Mucosa of rectum (tissue), 2 donors: Measurements from ENCODE around the gene MAPK12.

Experiments
- H3K27ac ChIP-seq, 2 donors: one replicate each; pipeline ENCODE4 v1.7.0; 2013; ENCODE audit warnings: inconsistent platforms in 2 of 2, low read depth in 2 of 2, low read length in 2 of 2
- H3K27me3 ChIP-seq, 2 donors: one replicate each; pipeline ENCODE4 v1.7.0; 2013; ENCODE audit warnings: low read length in 2 of 2; ENCODE audit not compliant: control insufficient read depth in 2 of 2, insufficient read depth in 2 of 2
- H3K36me3 ChIP-seq, 2 donors: one replicate each; pipeline ENCODE4 v1.7.0; 2013; ENCODE audit warnings: low read length in 2 of 2; ENCODE audit not compliant: control insufficient read depth in 2 of 2, insufficient read depth in 2 of 2
- H3K4me1 ChIP-seq, 2 donors: one replicate each; pipeline ENCODE4 v1.7.0; 2013; ENCODE audit warnings: low read length in 2 of 2, mild to moderate bottlenecking in 1 of 2; ENCODE audit not compliant: control insufficient read depth in 2 of 2, insufficient read depth in 2 of 2
- H3K4me3 ChIP-seq, 2 donors: one replicate each; pipeline ENCODE4 v1.7.0; 2013; ENCODE audit warnings: low read length in 2 of 2
- H3K9ac ChIP-seq, 2 donors: one replicate each; pipeline ENCODE4 v1.7.0; 2013; ENCODE audit warnings: low read length in 2 of 2, low read depth in 1 of 2, mild to moderate bottlenecking in 1 of 2
- H3K9me3 ChIP-seq, 2 donors: one replicate each; pipeline ENCODE4 v1.7.0; 2013; ENCODE audit warnings: low read length in 2 of 2; ENCODE audit not compliant: control insufficient read depth in 2 of 2
- donor health status: healthy.
- donor health status: Normal muscosa, but diverticular disease.

The MAPK12 gene

GRCh38 chr22:50261615-50262459, at the start of gene MAPK12:
MAPK12 (minus strand) TSS chr22:50261683; CDS start chr22:50261509, 174 bp downstream.
- Histone ChIP-seq H3K9me3 (no peaks in the 10 kb centered on the region), H3K4me3 (peak within 1 kb of the TSS; percentile 39 to 52), H3K4me1 (no peaks in the 10 kb centered on the region), H3K36me3 (no peaks in the 10 kb centered on the region), H3K9ac (no peak within 1 kb of the TSS), H3K27ac (no peak within 1 kb of the TSS), H3K27me3 (peaks cover 14 to 23% of the 10 kb centered on the region in 2 donors)

GRCh38 chr22:50310949-50311444, 49.5 kb upstream of the MAPK12 start:
- Histone ChIP-seq H3K36me3 (no peaks in the 10 kb centered on the region), H3K27ac (no peak overlapping the region), H3K4me1 (peaks cover 25 to 28% of the 10 kb centered on the region in 2 donors), H3K9ac (no peak overlapping the region), H3K27me3 (no peaks in the 10 kb centered on the region), H3K9me3 (no peaks in the 10 kb centered on the region), H3K4me3 (no peak overlapping the region)

- H3K9ac ChIP-seq = no peak overlapping the region
- no peaks in the 10 kb centered on the region for H3K9me3 ChIP-seq
- H3K4me3 ChIP-seq = no peak overlapping the region
- H3K4me1 ChIP-seq = peaks cover 34 to 35% of the 10 kb centered on the region in 2 donors
- H3K27ac ChIP-seq = peak overlapping the region in 1 of 2 donors; percentile 0
- no peaks in the 10 kb centered on the region for H3K36me3 ChIP-seq
- no peaks in the 10 kb centered on the region for H3K27me3 ChIP-seq
Observed at GRCh38 chr22:50310031-50310722, 48.7 kb upstream of the MAPK12 start.

DNA sequence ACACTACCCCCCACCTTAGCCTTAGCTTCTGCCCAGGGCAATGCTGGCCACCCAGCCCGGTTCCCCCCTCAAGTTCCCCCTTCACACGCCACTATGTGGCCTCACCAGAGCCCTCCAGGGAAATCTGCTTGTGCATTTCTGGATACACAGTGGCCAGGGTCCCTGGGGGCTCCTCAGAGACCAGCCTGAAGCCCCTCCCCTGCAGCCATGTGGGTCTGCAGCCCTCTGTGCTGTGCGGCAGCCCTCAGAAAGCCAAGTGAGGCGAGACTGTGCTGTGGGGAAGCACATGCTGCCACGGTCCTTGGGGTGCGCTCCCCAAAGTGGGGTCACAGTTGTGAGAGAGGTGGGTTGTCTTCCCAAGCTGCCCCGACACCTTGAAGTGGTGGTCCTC, 48.1 kb upstream of the MAPK12 start:
- Histone ChIP-seq H3K27ac (peak overlapping the region; percentile 69 to 77), H3K27me3 (no peaks in the 10 kb centered on the region), H3K9ac (no peak overlapping the region), H3K4me1 (peaks cover 34 to 39% of the 10 kb centered on the region in 2 donors), H3K36me3 (no peaks in the 10 kb centered on the region), H3K9me3 (no peaks in the 10 kb centered on the region), H3K4me3 (no peak overlapping the region)

DNA sequence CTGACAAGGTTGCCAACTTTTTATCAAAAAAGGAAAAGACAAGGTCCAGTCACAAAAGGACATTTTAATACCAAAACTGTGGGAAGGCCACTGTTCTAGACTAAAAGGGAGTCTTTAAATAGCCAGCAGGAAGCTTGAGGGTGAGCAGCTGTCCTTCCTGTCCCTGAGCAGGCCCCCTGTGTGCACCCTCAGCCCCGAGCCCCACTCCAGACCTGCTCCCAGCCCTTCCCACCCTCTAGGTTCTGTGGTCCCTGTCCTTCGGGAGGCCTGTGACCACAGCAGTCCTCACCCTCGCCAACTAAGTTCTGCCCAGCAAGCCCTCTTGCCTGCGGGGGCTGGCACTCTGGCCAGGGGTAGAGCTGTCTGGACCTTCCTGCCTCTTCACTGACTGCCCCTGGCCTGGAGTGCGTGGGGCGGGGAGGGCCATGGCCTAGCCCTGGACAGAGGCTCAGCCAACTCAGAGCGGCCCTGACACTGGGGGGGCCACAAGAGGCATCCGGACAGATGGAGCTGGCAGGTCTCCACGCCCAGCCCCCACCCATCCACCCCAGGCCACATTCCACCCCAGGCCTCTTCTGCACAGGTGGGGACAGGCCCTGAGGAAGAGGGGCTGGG, 47.6 kb upstream of the MAPK12 start:
- no peaks in the 10 kb centered on the region for H3K36me3 ChIP-seq
- peak overlapping the region in 1 of 2 donors; percentile 13 for H3K4me3 ChIP-seq
- no peaks in the 10 kb centered on the region for H3K9me3 ChIP-seq
- no peaks in the 10 kb centered on the region for H3K27me3 ChIP-seq
- H3K27ac ChIP-seq = peak overlapping the region; percentile 69 to 77
- H3K9ac ChIP-seq = peak overlapping the region; percentile 12 to 32
- peaks cover 35 to 38% of the 10 kb centered on the region in 2 donors for H3K4me1 ChIP-seq

DNA sequence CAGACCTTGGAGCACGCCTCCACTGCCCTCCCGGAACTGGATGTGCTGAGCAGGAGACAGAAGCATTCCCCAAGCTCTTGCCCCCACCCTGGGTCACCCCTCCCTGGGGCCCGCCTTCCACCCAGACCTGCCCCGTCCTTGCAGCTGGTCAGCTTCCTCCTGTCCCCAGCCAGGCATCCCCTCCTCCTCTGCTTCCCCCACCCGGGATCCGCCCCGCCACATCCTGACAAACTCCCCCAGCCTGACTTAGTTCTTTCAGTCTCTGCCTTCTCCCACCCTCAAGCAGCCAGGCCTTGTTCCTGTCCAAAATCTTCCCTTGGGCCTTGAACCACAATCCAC, 47.1 kb upstream of the MAPK12 start:
- H3K4me3 ChIP-seq = no peak overlapping the region
- H3K36me3 ChIP-seq = no peaks in the 10 kb centered on the region
- peak overlapping the region; percentile 72 to 77 for H3K27ac ChIP-seq
- no peaks in the 10 kb centered on the region for H3K9me3 ChIP-seq
- H3K27me3 ChIP-seq = no peaks in the 10 kb centered on the region
- peak overlapping the region in 1 of 2 donors; percentile 12 for H3K9ac ChIP-seq
- peaks cover 38 to 41% of the 10 kb centered on the region in 2 donors for H3K4me1 ChIP-seq

- Histone ChIP-seq H3K36me3 (no peaks in the 10 kb centered on the region), H3K9ac (no peak overlapping the region), H3K9me3 (no peaks in the 10 kb centered on the region), H3K4me1 (peaks cover 43 to 47% of the 10 kb centered on the region in 2 donors), H3K4me3 (no peak overlapping the region), H3K27me3 (no peaks in the 10 kb centered on the region), H3K27ac (peak overlapping the region; percentile 72 to 77)
Observed at GRCh38 chr22:50307890-50308596, 46.6 kb upstream of the MAPK12 start.

DNA sequence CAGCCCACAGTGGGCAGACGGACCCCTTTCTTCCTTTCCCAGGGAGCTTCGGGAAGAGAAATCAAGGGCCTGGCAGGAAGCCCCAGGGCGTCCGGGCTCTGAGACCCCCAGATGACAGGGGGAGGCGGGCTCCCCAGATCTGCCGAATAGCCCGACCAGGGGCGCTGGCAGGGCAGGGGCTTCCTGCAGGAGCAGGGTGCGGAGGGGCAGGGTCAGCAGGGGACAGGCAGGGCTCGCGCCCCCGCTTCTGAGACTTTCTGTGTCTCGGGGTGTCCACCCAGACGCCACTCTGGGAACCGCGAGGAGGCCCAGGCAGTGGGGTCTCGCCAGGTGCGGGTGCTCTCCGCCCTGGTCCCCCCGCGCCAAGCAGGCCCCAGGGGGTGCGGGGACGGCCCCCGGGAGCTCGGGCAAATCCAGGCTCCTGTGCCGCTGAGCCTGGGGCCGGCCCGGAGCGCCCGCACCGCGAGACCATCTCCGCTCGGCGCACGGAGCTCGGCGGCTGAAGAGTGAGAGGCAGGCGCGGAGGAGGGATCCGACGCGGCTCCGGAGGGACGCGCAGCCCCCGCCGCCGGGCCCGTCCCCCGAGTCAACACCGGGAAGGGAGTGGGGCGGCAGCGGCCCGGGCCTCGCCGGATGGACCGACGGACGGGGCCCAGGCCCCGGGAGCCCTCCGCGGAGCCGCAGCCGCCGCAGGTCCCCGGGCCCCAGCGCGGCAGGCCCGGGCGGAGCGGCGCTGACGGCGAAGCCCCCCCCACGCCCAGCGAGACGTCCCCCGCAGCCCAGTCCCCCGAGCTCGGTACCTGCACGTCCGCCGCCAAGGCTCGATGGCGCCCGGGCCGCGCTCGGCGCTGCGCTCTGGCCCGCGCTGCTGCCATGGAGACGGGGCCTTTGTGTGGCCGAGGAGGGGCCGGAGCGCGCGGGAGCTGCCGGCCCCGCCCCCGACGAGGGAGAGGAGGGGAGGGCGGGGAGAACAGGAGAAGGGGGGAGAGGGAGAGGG, 45.6 kb upstream of the MAPK12 start, which contains the start of gene PLXNB2:
PLXNB2 (minus strand) TSS at position 894 of the 997 bp plus-strand sequence. CDS start 17,062 bp downstream, outside the sequence.
- Histone ChIP-seq H3K27ac (peak within 1 kb of the TSS; percentile 91 to 95), H3K9ac (peak within 1 kb of the TSS; percentile 88 to 93), H3K27me3 (no peaks in the 10 kb centered on the region), H3K4me1 (peaks cover 53 to 57% of the 10 kb centered on the region in 2 donors), H3K36me3 (no peaks in the 10 kb centered on the region), H3K9me3 (no peaks in the 10 kb centered on the region), H3K4me3 (peak within 1 kb of the TSS; percentile 82 to 84)
